Neural progenitor cell (in vitro differentiated cells): ENCODE data around the gene CRELD2.

Experiments used
- EZH2phosphoT487 ChIP-seq: fragments of 200-600 bp; sonication (generic); IDR thresholded peaks from 2 replicates; pipeline ENCODE4 v1.6.1; 2017; ENCODE audit warnings: antibody characterized with exemption
- TF ChIP-seq, protein P1 (sequence below): fragments of 200-600 bp; sonication (generic); IDR thresholded peaks from 2 replicates; pipeline ENCODE4 v1.5.1; 2017; ENCODE audit warnings: antibody characterized with exemption, mild to moderate bottlenecking

DNA sequence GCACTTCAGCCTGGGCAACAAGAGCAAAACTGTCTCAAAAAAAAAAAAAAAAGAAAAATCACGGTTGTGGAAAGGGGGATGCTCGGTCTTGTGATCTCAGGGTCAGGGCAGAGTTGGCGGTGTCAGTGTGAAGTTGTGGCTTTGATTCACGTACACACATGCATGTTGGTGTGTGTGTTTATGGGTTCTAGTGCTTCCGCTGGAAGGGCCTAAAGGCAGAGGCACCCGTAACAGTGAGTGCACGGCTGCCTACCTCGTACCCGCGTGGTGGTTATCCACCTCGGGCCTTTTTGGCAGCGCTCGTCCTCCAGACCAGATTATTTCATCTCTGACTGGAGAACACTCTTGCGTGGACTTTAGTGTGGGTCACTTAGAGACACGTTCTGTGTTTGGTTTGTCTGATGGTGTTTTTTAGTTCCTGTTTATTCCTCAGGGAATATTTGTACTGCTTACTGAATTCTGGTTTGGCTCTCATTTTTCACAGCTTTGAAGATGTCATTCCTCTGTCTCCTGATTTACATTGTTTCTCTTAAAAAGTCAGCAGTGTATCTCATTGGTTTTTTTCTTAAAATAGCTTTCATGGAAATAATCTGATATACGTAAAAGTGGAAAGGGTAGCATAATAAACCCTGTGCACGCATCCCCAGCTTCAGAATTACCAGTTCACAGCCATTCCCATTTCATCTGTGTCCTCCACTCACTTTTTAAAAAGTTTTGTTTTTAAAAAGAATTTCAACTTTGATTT lies 49.2 kb upstream of the CRELD2 start:
- TF ChIP-seq, protein P1, sequence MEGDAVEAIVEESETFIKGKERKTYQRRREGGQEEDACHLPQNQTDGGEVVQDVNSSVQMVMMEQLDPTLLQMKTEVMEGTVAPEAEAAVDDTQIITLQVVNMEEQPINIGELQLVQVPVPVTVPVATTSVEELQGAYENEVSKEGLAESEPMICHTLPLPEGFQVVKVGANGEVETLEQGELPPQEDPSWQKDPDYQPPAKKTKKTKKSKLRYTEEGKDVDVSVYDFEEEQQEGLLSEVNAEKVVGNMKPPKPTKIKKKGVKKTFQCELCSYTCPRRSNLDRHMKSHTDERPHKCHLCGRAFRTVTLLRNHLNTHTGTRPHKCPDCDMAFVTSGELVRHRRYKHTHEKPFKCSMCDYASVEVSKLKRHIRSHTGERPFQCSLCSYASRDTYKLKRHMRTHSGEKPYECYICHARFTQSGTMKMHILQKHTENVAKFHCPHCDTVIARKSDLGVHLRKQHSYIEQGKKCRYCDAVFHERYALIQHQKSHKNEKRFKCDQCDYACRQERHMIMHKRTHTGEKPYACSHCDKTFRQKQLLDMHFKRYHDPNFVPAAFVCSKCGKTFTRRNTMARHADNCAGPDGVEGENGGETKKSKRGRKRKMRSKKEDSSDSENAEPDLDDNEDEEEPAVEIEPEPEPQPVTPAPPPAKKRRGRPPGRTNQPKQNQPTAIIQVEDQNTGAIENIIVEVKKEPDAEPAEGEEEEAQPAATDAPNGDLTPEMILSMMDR = no peak
- TF ChIP-seq EZH2phosphoT487 = no peak
